ENCODE results near the gene IKZF1. TPM values are rescaled to one million over a fixed set of nuclear protein-coding genes. Genes with fewer than 3 reads are reported as not detected.
A peak's percentile ranks its signal among the peaks of the same experiment; 100 is the strongest.

IKZF1 gene
- polyA plus RNA-seq, 2 of the 4 experiments (the other 2 are of a cell fraction) = not detected

- H3K4me3 ChIP-seq = no peak overlapping the region
Measured at GRCh38 chr7:50376056-50376820, 71.7 kb downstream of the IKZF1 start.

GRCh38 chr7:50377356-50377755, 72.8 kb downstream of the IKZF1 start:
- POLR2A ChIA-PET = no interaction called here
- H3K27ac ChIP-seq = no peak overlapping the region
- CTCF ChIA-PET = interaction anchor here (0.5 to 1.2 kb wide), 2 partner anchors 13 to 915 kb away, joined by 3 to 4 read pairs; no protein-coding TSS in a partner anchor
- no peak for DNase-seq (ENCODE audit: low read depth in 1 of 2, low spot score in 1 of 2)
- no peak for ATAC-seq
- no peak for TF ChIP-seq KDM5A (IDR thresholded peaks at IDR 0.05)
- no peaks in the 10 kb centered on the region for H3K9me3 ChIP-seq
- no peaks in the 10 kb centered on the region for H3K4me1 ChIP-seq
- H3K4me2 ChIP-seq = no peak overlapping the region
- 59% methylated on average over 9 of the region's 9 CpGs for WGBS (ENCODE audit: missing lambda C conversion rate)
- no peak overlapping the region for H3K4me3 ChIP-seq
- no peak for FAIRE-seq

More at GRCh38 chr7:50376056-50376820, 71.7 kb downstream of the IKZF1 start:
- Histone ChIP-seq H3K4me1 (no peaks in the 10 kb centered on the region), H3K9me3 (no peaks in the 10 kb centered on the region), H3K4me2 (no peak overlapping the region), H3K27ac (no peak overlapping the region)
- FAIRE-seq (no peak), DNase-seq (ENCODE audit: low read depth in 1 of 2, low spot score in 1 of 2) (no peak), ATAC-seq (no peak)
- POLR2A ChIA-PET = no interaction called here
- TF ChIP-seq MAZ (IDR thresholded peaks at IDR 0.05; ENCODE audit: borderline replicate concordance, low read depth, low read length) (no peak), RCOR1 (IDR thresholded peaks at IDR 0.05; ENCODE audit: low read depth, low read length) (no peak)
- CTCF ChIA-PET = interaction anchor here (1.0 to 1.2 kb wide), 2 partner anchors 12 to 16 kb away, joined by 3 to 4 read pairs; no protein-coding TSS in a partner anchor
- 58% methylated on average over 15 of the region's 15 CpGs for WGBS (ENCODE audit: missing lambda C conversion rate)

- DNase-seq (ENCODE audit: low read depth in 1 of 2, low spot score in 1 of 2) (no peak), FAIRE-seq (no peak), ATAC-seq (peak; percentile 49 to 58; a peak in 4 of 6 replicates)
- TF ChIP-seq BCL3 (IDR thresholded peaks at IDR 0.05) (no peak), MAFK (IDR thresholded peaks at IDR 0.05; ENCODE audit: partially characterized antibody) (no peak)
- 32% methylated on average over 10 of the region's 10 CpGs for WGBS (ENCODE audit: missing lambda C conversion rate)
- Histone ChIP-seq H3K4me2 (no peak overlapping the region), H3K4me1 (no peaks in the 10 kb centered on the region), H3K9me3 (no peaks in the 10 kb centered on the region), H3K27ac (no peak overlapping the region), H3K4me3 (no peak overlapping the region)
- ChIA-PET CTCF (no interaction called here), POLR2A (no interaction called here)
Measured at GRCh38 chr7:50379082-50379481, 74.6 kb downstream of the IKZF1 start.

GRCh38 chr7:50379539-50379938, 75.0 kb downstream of the IKZF1 start:
- 3% methylated on average over 1 of the region's 1 CpG for WGBS (ENCODE audit: missing lambda C conversion rate)
- DNase-seq (ENCODE audit: low read depth in 1 of 2, low spot score in 1 of 2) (no peak), ATAC-seq (no peak), FAIRE-seq (no peak)
- Histone ChIP-seq H3K4me1 (no peaks in the 10 kb centered on the region), H3K27ac (no peak overlapping the region), H3K4me2 (no peak overlapping the region), H3K9me3 (no peaks in the 10 kb centered on the region), H3K4me3 (no peak overlapping the region)
- TF ChIP-seq NR3C1 (IDR thresholded peaks at IDR 0.05) = no peak
- TF ChIP-seq EHF (CRISPR knock-in tag; IDR thresholded peaks at IDR 0.05) = no peak
- no peak for TF ChIP-seq HOXB5 (CRISPR knock-in tag; IDR thresholded peaks at IDR 0.05)
- no peak for TF ChIP-seq POLR2A (IDR thresholded peaks at IDR 0.05; ENCODE audit: low read length)
- no peak for TF ChIP-seq CEBPB (IDR thresholded peaks at IDR 0.05)
- no peak for TF ChIP-seq TFCP2L1 (CRISPR knock-in tag; IDR thresholded peaks at IDR 0.05)
- no peak for TF ChIP-seq RFX5 (IDR thresholded peaks at IDR 0.05)
- TF ChIP-seq HEYL (CRISPR knock-in tag; IDR thresholded peaks at IDR 0.05) = no peak
- TF ChIP-seq HMGXB4 (CRISPR knock-in tag; IDR thresholded peaks at IDR 0.05; ENCODE audit: borderline replicate concordance) = no peak
- TF ChIP-seq GATA3 (IDR thresholded peaks at IDR 0.05; ENCODE audit: borderline replicate concordance) = no peak
- TF ChIP-seq EHMT2 (IDR thresholded peaks at IDR 0.05; ENCODE audit: low read depth) = no peak
- TF ChIP-seq SREBF2 (IDR thresholded peaks at IDR 0.05) = no peak
- no peak for TF ChIP-seq RAD21 (conservative IDR thresholded peaks at IDR 0.05 in 1 of 2, IDR thresholded peaks at IDR 0.05 in 1 of 2)
- TF ChIP-seq JUNB (IDR thresholded peaks at IDR 0.05) = no peak
- no peak for TF ChIP-seq CTCF (IDR thresholded peaks at IDR 0.05)
- no peak for TF ChIP-seq HOXA7 (CRISPR knock-in tag; IDR thresholded peaks at IDR 0.05)
- TF ChIP-seq CHD2 (IDR thresholded peaks at IDR 0.05; ENCODE audit: low read length, partially characterized antibody) = no peak
- no peak for TF ChIP-seq SMC3 (IDR thresholded peaks at IDR 0.05)
- POLR2A ChIA-PET = no interaction called here
- CTCF ChIA-PET = no interaction called here
